PC-9 (cell line): ENCODE results near the gene ABCA1. TPM values are rescaled to one million over a fixed set of nuclear protein-coding genes. Genes with fewer than 3 reads are reported as not detected.

ENCODE experiments used
- BruUV-seq: library from RNA; stranded (reverse); fragments of 400-500 nt; replicated peaks from 2 replicates; lab custom pipeline; 2021; lab: Mats Ljungman, UMichigan
- CTCF ChIA-PET: fragments of 300-600 bp; sonication (Branson Sonifier 250); formaldehyde crosslinking; loops from one replicate; lab custom pipeline; 2022; ENCODE audit warnings: antibody characterized with exemption; lab: Charles Lee
- POLR2A ChIA-PET: fragments of 300-600 bp; sonication (Branson Sonifier 250); formaldehyde crosslinking; loops from one replicate; lab custom pipeline; 2022; ENCODE audit warnings: antibody characterized with exemption; ENCODE audit not compliant: unreplicated experiment; lab: Charles Lee
- DNase-seq, 2 experiments: peaks; one replicate each; pipeline versions ENCODE4 v3.0.0 to v3.0.0-alpha.2; 2015 to 2022; ENCODE audit warnings: mixed read lengths in 1 of 2
- H2AFZ ChIP-seq: fragments of 200-600 bp; sonication (generic); 2 replicates; pipeline ENCODE4 v1.8.1; 2017; ENCODE audit warnings: antibody characterized with exemption
- H3F3A ChIP-seq: fragments of 200-600 bp; sonication (generic); 2 replicates; pipeline ENCODE4 v1.8.1; 2017; ENCODE audit warnings: antibody characterized with exemption, mild to moderate bottlenecking, low read depth; ENCODE audit not compliant: insufficient read depth
- H3K27ac ChIP-seq: fragments of 200-600 bp; sonication (generic); 2 replicates; pipeline ENCODE4 v1.6.1; 2016; ENCODE audit warnings: mixed run types
- H3K27me3 ChIP-seq: fragments of 200-600 bp; sonication (generic); 2 replicates; pipeline ENCODE4 v1.6.1; 2016; ENCODE audit warnings: low read depth, mixed run types; ENCODE audit not compliant: insufficient read depth
- H3K36me3 ChIP-seq: fragments of 200-600 bp; sonication (generic); 2 replicates; pipeline ENCODE4 v1.6.1; 2016; ENCODE audit warnings: low read depth, mixed run types
- H3K4me1 ChIP-seq: fragments of 200-600 bp; sonication (generic); replicated peaks from 2 replicates; pipeline ENCODE4 v1.6.1; 2016; ENCODE audit warnings: mixed run types; ENCODE audit not compliant: insufficient read depth
- H3K4me2 ChIP-seq: fragments of 200-600 bp; sonication (generic); 2 replicates; pipeline ENCODE4 v1.6.1; 2017; ENCODE audit warnings: mixed run types
- H3K4me3 ChIP-seq: fragments of 200-600 bp; sonication (generic); 2 replicates; pipeline ENCODE4 v1.6.1; 2016; ENCODE audit warnings: mixed run types
- H3K79me2 ChIP-seq: fragments of 200-600 bp; sonication (generic); 2 replicates; pipeline ENCODE4 v1.6.1; 2017; ENCODE audit warnings: low read depth, mixed run types
- H3K9me2 ChIP-seq: fragments of 200-600 bp; sonication (generic); 2 replicates; pipeline ENCODE4 v1.8.1; 2017; ENCODE audit warnings: mild to moderate bottlenecking; ENCODE audit not compliant: insufficient read depth
- H3K9me3 ChIP-seq: fragments of 200-600 bp; sonication (generic); 2 replicates; pipeline ENCODE4 v1.8.1; 2016; ENCODE audit warnings: low read depth; ENCODE audit not compliant: insufficient read depth
- H4K20me1 ChIP-seq: fragments of 200-600 bp; sonication (generic); 2 replicates; pipeline ENCODE4 v1.8.1; 2017; ENCODE audit not compliant: insufficient read depth
- CTCF ChIP-seq: fragments of 200-600 bp; sonication (generic); conservative IDR thresholded peaks from 2 replicates; pipeline ENCODE4 v1.6.1; 2017; ENCODE audit warnings: mixed run types, antibody characterized with exemption, mild to moderate bottlenecking, moderate library complexity
- EZH2 ChIP-seq: fragments of 200-600 bp; sonication (generic); IDR thresholded peaks from 2 replicates; pipeline ENCODE4 v1.8.0; 2017; ENCODE audit warnings: antibody characterized with exemption, low read depth
- intact Hi-C: fragments of 100-400 bp; cut with micrococcal nuclease; formaldehyde crosslinking; loops from one replicate; pipeline ENCODE4 v1.10.0; 2022; ENCODE audit not compliant: unreplicated experiment
- total RNA-seq: library from RNA; stranded (reverse); gene quantifications from 2 replicates; pipeline ENCODE4 v1.2.3, GENCODE V29; 2021

Gene ABCA1
- total RNA-seq, 1 experiment from 2014 or later, result 38.3 TPM

- Histone ChIP-seq H3K27ac (peak overlapping the region; percentile 90), H3F3A (peaks cover 53% of the 10 kb centered on the region), H3K9me2 (no peaks in the 10 kb centered on the region), H3K27me3 (no peaks in the 10 kb centered on the region), H3K9me3 (no peaks in the 10 kb centered on the region), H3K4me3 (no peak overlapping the region), H2AFZ (no peak overlapping the region), H3K4me1 (peaks cover 83% of the 10 kb centered on the region), H3K36me3 (peaks cover 19% of the 10 kb centered on the region; the same call in 1 of the 2 replicates), H3K79me2 (peaks cover 57% of the 10 kb centered on the region), H4K20me1 (no peaks in the 10 kb centered on the region), H3K4me2 (peak overlapping the region; percentile 84)
- CTCF ChIA-PET, result interaction anchor here (1.2 kb wide), 1 partner anchor 546 kb away, joined by 4 read pairs; no protein-coding TSS in a partner anchor
- POLR2A ChIA-PET, result interaction anchor here (0.6 to 0.9 kb wide), 2 partner anchors 40 to 427 kb away, joined by 4 to 8 read pairs; no protein-coding TSS in a partner anchor
- no peak for DNase-seq
- TF ChIP-seq EZH2, result no peak
- no peak for TF ChIP-seq CTCF
- BruUV-seq, result no TSS peak
- intact Hi-C loops, result loop anchor here (5.0 to 10.0 kb wide), 2 partner anchors 105 to 262 kb away; no protein-coding TSS in a partner anchor
These were observed 58.1 kb downstream of the ABCA1 start for GRCh38 chr9:104869811-104870210.

- Histone ChIP-seq H3K9me2 (no peaks in the 10 kb centered on the region), H3K79me2 (peaks cover 54% of the 10 kb centered on the region), H4K20me1 (no peaks in the 10 kb centered on the region), H3K27me3 (no peaks in the 10 kb centered on the region), H3K27ac (peak overlapping the region; percentile 90), H3F3A (peaks cover 47% of the 10 kb centered on the region), H3K4me3 (peak overlapping the region; percentile 20; the same call in 1 of the 2 replicates), H2AFZ (no peak overlapping the region), H3K4me2 (peak overlapping the region; percentile 84), H3K36me3 (peaks cover 19% of the 10 kb centered on the region; the same call in 1 of the 2 replicates), H3K4me1 (peaks cover 87% of the 10 kb centered on the region), H3K9me3 (no peaks in the 10 kb centered on the region)
- BruUV-seq, result no TSS peak
- intact Hi-C loops, result loop anchor here (5.0 to 10.0 kb wide), 2 partner anchors 106 to 263 kb away; no protein-coding TSS in a partner anchor
- DNase-seq, result peak; percentile 72 to 85
- CTCF ChIA-PET, result interaction anchor here (0.5 to 1.2 kb wide), 6 partner anchors 58 to 593 kb away, joined by 3 to 9 read pairs (median 4); partner anchors contain the start of gene SLC44A1
- POLR2A ChIA-PET, result interaction anchor here (0.6 to 0.9 kb wide), 6 partner anchors 12 to 428 kb away, joined by 4 to 14 read pairs (median 8); no protein-coding TSS in a partner anchor
- TF ChIP-seq EZH2, result no peak
- TF ChIP-seq CTCF, result no peak
These were observed 59.1 kb downstream of the ABCA1 start for GRCh38 chr9:104868687-104869404.

GRCh38 chr9:104868303-104868686, 59.7 kb downstream of the ABCA1 start:
- Histone ChIP-seq H2AFZ (no peak overlapping the region), H4K20me1 (no peaks in the 10 kb centered on the region), H3F3A (peaks cover 45% of the 10 kb centered on the region), H3K36me3 (peaks cover 19% of the 10 kb centered on the region; the same call in 1 of the 2 replicates), H3K4me3 (peak overlapping the region; percentile 20; the same call in 1 of the 2 replicates), H3K27ac (peak overlapping the region; percentile 90), H3K9me2 (no peaks in the 10 kb centered on the region), H3K79me2 (peaks cover 54% of the 10 kb centered on the region), H3K4me2 (peak overlapping the region; percentile 84), H3K27me3 (no peaks in the 10 kb centered on the region), H3K9me3 (no peaks in the 10 kb centered on the region), H3K4me1 (peaks cover 87% of the 10 kb centered on the region)
- TF ChIP-seq EZH2, result no peak
- ChIA-PET POLR2A (no interaction called here), CTCF (interaction anchor here (0.6 to 1.2 kb wide), 3 partner anchors 58 to 548 kb away, joined by 3 to 4 read pairs (median 4); no protein-coding TSS in a partner anchor)
- BruUV-seq, result no TSS peak
- peak in 1 of 2 experiments; percentile 54 for DNase-seq
- intact Hi-C loops, result loop anchor here (5.0 to 10.0 kb wide), 2 partner anchors 107 to 264 kb away; no protein-coding TSS in a partner anchor
